Epithelial cell of prostate (primary cell): Measurements from ENCODE around the gene ZNF718.
"Not testable (repeated sequence)": the region's sequence is repeated elsewhere in the genome, so short reads cannot be mapped to it uniquely, and the experiment has no call there.

Source experiments
- DNase-seq: peaks from one replicate; pipeline ENCODE4 v3.0.0-alpha.2; 2011; ENCODE audit warnings: low read depth, low spot score
- H3K27ac ChIP-seq: fragments of 450-650 bp; 2 replicates; pipeline ENCODE4 v1.5.1; 2017; ENCODE audit warnings: mild to moderate bottlenecking

The ZNF718 gene

DNA sequence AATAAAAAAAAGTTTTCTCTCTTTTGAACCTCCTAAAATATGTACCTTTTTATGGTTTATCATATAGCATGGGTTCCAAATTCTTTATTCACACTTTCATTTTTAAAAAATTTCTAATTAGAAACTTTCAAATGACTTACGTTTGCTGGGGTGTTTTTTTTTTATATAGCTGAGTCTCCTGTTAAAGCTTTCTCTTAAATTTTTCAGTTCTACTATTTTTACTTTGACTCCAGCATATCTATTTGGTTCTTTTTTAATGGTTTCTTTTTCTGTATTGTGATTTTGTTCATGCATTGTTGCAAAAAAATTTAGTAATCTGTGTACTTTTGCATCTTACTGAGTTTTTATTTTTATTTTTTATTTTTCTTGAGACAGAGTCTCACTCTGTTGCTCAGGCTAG, 22.3 kb downstream of the ZNF718 start:
- H3K27ac ChIP-seq: no peak overlapping the region
- no peak for DNase-seq

DNA sequence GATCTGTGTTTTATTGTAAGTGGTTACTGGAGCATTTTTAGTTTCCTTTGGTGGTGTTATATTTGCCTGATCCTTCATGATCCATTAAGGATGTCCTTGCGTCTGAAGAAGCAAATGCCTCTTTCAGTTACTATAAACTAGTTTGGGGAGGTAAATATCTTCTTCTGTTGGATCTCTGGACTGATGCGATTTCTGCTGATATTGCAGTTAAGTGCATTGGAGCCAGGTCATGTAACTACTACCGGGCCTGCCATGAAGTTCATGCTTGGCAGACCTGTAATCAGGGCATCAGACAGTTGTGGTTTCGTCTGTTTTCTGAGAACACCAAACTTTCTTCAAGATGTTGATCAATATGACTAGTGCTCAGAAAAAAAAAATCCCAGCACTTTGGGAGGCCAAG, 22.9 kb downstream of the ZNF718 start:
- DNase-seq: no peak
- no peak overlapping the region for H3K27ac ChIP-seq

DNA sequence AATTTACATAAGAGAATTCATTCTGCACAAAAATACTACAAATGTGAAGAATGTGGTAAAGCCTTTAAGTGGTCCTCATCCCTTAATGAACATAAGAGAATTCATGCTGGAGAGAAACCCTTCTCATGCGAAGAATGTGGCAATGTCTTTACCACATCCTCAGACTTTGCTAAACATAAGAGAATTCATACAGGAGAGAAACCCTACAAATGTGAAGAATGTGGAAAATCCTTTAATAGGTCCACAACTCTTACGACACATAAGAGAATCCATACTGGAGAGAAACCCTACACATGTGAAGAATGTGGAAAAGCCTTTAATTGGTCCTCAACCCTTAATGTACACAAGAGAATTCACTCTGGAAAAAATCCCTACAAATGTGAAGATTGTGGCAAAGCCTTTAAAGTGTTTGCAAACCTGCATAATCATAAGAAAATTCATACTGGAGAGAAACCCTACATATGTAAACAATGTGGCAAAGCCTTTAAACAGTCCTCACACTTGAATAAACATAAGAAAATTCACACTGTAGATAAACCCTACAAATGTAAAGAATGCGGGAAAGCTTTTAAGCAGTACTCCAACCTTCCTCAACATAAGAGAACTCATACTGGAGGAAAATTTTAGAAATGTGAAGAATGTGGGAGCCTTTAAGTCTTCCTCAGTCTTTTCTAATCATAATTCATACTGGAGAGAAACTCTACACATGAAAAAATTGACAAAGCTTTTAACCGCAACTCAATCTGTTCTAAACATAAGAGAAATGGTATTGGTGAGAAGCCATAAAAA, 37.4 kb downstream of the ZNF718 start:
- DNase-seq: no peak

DNA sequence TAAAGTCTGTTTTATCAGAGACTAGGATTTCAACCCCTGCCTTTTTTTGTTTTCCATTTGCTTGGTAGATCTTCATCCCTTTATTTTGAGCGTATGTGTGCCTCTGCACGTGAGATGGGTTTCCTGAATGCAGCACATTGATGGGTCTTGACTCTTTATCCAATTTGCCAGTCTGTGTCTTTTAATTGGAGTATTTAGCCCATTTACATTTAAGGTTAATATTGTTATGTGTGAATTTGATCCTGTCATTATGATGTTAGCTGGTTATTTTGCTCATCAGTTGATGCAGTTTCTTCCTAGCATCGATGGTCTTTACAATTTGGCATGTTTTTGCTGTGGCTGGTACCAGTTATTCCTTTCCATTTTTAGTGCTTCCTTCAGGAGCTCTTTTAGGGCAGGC, 45.3 kb downstream of the ZNF718 start:
- not testable (repeated sequence) for H3K27ac ChIP-seq, DNase-seq

More for the DNA sequence above, 37.4 kb downstream of the ZNF718 start:
- no peak overlapping the region for H3K27ac ChIP-seq

DNA sequence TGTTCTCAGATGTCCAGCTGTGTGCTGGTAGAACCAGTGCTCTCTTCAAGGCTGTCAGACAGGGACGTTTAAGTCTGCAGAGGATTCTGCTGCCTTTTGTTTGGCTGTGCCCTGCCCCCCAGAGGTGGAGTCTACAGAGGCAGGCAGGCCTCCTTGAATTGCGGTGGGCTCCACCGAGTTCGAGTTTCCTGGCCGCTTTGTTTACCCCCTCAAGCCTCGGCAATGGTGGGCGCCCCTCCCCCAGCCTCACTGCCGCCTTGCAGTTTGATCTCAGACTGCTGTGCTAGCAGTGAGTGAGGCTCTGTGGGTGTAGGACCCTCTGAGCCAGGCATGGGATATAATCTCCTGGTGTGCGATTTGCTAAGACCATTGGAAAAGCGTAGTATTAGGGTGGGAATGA, 47.0 kb downstream of the ZNF718 start:
- not testable (repeated sequence) for DNase-seq

DNA sequence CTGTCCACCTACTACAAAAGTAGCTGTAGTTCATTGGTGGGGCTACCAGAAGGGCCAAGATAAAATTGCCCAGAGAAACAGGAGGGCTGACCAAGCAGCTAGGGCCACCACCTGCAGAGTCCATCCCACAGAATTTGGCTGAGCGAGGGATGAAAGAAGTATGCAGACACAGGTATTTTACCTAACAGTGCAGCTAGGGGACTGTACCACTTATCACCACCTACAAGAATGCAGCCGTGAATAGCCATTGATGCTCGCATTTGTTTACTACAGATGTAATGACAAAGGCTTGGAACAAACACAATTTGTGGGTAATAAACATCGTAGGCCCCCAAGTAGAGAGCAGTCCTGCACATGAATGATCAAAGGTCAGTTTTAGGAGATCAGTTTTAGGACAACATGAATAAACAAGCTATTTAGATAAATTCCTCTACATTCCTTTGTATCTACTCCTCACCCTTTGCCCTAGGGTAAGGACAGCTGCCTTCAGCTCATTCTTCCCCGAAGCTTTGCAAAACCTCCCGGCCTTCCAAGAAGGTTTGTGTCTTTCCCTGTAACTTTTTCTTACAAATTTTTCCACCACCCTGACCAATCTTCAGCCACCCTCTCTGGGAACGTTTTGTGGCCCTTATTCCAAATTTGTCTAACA, 49.5 kb downstream of the ZNF718 start:
- DNase-seq: no peak
- no peak overlapping the region for H3K27ac ChIP-seq

More for the DNA sequence above, 47.0 kb downstream of the ZNF718 start:
- not testable (repeated sequence) for H3K27ac ChIP-seq

DNA sequence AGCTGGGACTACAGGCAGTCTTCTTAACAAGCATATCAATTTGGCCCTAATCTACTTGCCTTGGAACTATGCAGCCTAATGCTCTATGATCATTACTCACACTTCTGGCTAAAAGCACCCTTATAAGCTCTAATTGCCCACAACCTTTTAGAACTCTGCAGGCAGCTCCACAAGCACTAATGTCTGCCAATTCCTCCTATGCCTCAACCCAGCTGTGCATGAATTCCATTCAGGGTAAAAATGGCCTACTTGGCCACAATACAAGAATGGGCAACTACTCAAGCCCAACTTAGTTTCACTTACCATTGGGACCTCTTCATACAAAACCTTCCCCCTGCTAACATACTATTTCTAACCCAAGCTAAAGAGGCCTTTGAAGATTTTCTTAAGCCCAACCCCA, 51.7 kb downstream of the ZNF718 start:
- no peak overlapping the region for H3K27ac ChIP-seq
- DNase-seq: no peak

DNA sequence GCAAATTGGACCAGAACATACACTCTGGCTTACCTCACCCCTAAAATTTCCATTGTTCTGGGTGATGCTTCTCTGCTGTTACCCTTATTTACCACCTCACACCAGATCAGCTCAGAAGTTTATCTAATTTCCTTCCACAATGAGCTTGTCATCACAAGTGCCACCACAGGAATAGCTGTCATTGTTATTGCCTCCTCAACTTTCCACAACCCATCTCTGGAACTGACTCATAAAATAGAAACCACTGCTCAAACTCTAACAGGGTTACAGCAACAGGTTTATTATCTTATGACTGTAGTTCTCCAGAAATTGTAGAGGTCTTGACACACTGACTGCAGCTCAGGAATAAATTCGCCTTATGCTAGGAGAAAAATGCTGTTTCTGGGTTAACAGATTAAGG, 52.7 kb downstream of the ZNF718 start:
- no peak for DNase-seq
- H3K27ac ChIP-seq: no peak overlapping the region

DNA sequence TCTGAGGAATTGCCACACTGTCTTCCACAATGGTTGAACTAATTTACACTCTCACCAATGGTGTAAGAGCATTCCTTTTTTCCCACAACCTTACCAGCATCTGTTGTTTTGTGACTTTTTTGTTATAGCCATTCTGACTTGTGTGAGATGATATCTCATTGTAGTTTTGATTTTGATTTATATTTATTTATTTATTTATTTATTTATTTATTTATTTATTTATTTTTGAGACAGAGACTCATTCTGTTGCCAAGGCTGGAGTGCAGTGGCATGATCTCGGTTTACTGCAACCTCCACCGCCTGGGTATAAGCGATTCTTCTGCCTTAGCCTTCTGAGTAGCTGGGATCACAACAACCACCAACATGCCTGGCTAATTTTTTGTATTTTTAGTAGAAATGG, 57.9 kb downstream of the ZNF718 start:
- H3K27ac ChIP-seq, DNase-seq: not testable (repeated sequence)

DNA sequence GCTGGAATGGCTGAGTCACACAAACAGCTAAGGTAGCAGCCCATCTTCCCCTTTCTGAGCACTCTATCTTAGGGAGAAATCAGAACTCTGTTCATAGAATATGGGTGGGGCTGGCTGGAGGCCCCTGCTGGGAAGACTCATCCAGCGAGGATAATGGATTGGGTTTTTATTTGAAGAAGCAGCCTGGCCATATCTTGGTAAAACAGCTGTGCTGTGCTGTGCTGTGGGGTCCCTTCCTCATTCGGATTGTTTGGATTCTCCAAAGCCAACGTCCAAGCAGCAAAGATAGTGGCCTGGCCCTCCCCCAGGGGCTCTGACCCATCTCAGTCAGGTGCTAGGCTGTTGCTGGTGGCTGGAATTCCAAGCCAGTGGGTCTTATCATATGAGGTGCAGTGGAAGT, 63.8 kb downstream of the ZNF718 start:
- DNase-seq: no peak
- H3K27ac ChIP-seq: no peak overlapping the region

DNA sequence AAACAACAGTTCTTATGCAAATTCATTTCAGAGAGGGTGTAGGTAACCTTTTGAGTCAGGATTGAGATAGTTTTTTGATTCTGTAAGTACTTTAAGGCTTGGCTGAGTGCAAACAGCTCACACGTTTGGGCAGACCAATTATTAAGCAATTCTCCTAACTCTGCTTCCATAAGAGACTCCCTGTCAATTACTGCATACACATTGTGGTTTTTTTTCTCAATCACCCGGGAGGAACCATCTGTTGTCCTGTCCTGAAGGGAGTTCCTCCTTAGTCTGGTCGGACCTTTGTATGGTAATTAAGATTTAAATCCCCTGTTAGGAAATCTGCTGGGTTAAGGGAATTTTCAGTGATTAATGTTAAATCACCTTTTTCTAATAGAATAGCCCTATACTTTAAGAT, 70.9 kb downstream of the ZNF718 start:
- not testable (repeated sequence) for H3K27ac ChIP-seq, DNase-seq

DNA sequence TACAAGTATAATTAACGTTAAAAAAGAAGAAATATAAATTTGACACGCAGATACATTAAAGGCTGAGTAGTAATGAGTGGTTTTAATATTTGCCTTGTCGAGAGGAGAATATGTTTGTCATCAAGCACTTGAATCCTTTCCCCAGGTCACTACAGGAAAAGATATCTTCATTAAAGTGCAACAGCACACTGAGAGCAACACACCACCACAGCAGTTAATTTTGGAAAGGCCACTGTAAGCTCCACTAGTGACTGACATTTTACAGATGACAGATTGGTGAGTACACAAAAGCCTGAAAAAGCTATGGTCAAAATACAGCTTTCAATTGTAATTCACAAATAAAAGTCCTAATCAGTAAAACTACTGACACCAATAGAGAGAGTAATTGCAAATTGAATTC, 76.6 kb downstream of the ZNF718 start:
- no peak overlapping the region for H3K27ac ChIP-seq
- no peak for DNase-seq

DNA sequence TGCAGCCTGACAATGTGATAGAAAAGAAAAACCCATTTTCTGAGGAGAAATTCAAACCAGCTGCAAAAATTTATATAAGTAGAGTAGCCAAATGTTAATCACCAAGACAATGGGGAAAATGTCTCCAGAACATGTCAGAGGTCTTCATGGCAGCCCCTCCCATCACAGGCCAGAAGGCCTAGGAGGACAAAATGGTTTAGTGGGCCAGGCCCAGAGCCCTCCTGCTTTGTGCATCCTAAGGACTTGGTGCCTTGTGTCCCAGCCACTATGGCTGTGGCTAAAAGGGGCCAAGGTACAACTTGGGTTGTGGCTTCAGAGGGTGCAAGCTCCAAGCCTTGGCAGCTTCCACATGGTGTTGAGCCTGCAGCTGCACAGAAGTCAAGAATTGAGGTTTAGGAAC, 78.5 kb downstream of the ZNF718 start:
- H3K27ac ChIP-seq, DNase-seq: not testable (repeated sequence)

DNA sequence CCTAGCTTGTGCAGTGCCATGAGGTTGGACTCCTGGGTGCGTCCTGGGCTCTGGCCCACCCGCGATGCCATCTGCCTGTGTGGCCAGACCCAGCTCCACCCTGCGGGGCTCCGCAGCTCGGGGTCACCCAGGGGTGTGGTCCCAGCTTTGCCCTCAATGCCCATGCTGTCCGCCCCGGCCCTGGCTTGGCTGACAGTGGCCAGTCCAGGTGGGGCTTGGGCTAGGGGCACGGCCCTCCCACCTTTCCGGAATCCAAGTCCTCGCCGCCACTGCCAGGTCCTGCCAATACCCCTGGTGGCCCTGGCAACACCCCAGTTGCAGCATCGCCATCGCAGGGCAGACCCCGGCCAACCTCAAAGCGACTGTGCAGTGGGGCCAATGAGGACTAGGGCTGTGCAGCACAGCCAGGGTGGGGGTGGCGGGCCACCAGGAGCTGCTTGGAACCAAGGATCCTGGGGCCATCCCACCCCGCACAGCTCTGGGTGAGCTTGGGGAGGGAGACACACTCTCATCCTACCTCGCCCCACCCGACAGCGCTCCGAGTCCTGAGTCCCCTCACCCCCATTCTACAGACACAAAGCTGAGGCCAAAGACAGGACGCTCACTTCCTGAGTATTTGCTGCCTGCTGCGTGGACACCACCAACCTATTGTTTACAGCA, 80.9 kb downstream of the ZNF718 start:
- H3K27ac ChIP-seq: no peak overlapping the region
- DNase-seq: no peak

DNA sequence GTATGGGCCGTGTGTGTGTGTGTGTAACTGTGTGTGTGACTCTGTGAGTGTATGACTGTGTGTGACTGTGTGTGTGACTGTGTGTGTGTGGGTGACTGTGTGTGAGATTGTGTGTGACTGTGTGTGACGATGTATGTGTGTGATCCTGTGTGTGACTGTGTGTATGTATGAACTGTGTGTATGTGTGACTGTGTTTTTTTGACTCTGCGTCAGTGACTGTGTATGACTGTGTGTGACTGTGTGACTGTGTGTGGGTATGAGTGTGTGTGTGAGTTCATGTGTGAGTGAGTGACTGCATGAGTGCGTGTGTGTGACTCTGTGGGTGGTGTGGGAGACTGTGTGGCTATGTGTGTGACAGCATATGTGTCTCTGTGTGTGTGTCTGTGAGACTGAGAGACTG, 81.8 kb downstream of the ZNF718 start:
- H3K27ac ChIP-seq: no peak overlapping the region
- no peak for DNase-seq

DNA sequence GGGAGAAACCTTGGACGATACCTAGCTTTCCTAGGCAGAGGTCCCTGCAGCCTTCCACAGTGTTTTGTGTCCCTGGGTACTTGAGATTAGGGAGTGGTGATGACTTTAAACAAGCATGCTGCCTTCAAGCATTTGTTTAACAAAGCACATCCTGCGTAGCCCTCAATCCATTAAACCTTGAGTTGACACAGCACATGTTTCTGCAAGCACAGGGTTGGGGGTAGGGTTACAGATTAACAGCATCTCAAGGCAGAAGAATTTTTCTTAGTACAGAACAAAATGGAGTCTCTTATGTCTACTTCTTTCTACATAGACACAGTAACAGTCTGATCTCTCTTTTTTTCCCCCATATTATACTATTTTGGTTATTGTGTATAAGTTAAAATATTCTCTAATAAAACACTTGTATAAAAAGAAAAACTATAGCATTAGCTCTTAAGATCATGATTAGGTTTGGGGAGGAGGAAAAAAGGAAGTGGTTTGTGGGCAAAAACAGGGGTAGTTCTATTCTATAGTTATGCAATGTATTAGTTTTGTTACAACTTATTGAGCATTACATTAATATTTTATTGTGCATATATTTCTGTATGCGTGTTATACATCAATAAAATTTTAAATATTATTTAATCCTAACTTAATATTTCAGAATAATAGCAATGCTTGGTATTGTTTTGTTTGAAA, 84.3 kb downstream of the ZNF718 start:
- DNase-seq, H3K27ac ChIP-seq: not testable (repeated sequence)

DNA sequence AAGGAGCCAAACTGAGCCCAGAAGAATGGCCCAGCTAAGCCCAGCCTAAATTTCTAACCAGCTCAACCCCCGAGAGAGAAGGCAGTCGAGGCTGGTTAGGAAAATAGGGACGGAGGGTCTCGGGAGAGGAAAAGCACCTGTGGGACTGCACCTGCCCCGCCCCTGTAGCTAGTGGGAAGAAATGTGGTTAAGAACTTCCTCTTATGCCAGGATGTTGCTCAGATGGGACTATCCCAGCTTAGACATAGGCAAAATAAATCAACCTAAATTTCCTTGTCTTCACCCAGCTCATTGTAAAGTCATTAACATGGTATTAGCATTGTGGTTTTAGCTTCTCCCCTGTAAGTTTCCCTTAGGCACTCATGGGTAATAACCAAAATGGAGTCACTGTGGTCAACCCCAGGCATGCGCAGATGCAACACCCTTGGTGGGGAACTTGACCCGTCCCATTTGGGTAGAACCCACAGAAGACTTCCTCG, 86.8 kb downstream of the ZNF718 start:
- DNase-seq: no peak
- no peak overlapping the region for H3K27ac ChIP-seq

DNA sequence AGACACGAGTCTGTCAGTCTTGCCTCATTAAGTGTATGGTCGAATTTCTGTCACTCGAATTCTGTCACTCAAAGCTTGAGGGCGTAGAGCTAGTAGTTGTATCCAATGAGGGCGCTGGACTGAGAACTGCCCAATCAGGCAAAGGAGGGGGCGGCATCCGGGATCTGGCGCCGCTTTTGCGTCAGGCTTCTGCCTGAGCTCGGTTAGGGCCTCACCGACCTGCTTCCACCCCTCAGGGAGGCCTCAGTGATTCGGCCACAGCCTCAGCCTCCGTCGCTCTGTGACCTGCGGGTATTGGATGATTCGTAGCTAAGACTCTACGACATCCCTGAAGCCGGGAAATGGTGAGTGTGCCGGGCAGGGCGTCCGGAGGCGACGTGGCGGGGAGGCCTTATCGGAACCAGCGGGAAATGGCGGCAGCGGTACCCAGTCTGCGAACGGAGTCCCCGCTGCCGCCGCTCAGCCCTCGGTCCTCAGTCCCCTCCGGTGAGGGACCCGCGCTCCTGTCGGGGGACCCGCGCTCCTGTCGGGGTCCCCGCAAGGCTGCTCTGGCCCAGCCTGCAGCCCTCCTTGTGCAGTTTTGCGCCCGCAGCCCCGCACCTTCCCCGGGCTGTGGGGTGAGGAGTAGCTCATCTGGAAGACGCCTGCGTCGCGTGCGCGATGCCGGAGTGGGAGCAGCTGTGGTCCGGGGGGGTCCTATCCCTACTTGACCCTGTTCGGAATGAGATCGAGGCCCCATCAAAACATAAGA, 88.3 kb downstream of the ZNF718 start:
- no peak for DNase-seq

DNA sequence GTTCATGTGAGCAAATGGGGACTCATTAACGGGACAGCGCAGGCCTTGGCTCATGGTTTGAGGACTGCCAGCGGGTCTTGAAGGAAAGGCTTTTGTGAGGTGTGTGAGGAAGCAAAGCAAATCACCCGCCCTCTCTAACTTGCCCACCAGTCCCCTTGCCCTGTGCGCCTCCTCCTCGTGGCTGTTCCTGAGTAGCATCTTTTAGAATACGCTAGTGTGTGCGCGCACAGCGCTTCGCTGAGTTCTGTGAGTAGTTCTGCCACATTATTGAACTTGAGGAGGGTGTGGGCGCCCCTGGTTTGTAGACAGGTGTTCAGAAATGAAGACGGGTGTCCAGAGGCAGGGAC, 88.9 kb downstream of the ZNF718 start:
- not testable (repeated sequence) for H3K27ac ChIP-seq, DNase-seq

More for the DNA sequence above, 88.3 kb downstream of the ZNF718 start:
- H3K27ac ChIP-seq: no peak overlapping the region
